Measurements from ENCODE around the gene HBE1. TPM values are rescaled to one million over a fixed set of nuclear protein-coding genes. Genes with fewer than 3 reads are reported as not detected.

Gene HBE1
- total and polyA plus RNA-seq, 8 donors = 3.5 TPM; not detected in 7

DNA sequence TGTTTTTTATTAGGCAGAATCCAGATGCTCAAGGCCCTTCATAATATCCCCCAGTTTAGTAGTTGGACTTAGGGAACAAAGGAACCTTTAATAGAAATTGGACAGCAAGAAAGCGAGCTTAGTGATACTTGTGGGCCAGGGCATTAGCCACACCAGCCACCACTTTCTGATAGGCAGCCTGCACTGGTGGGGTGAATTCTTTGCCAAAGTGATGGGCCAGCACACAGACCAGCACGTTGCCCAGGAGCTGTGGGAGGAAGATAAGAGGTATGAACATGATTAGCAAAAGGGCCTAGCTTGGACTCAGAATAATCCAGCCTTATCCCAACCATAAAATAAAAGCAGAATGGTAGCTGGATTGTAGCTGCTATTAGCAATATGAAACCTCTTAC lies 44.3 kb downstream of the HBE1 start:
- WGBS, 2 donors = 49 to 53% methylated on average over 2 of the region's 2 CpGs
- DNase-seq (no peak), FAIRE-seq (no peak), ATAC-seq (peak in 1 of 4 donors; percentile 77)
- H3K9me3 ChIP-seq = no peaks in the 10 kb centered on the region
- H3K4me1 ChIP-seq = no peaks in the 10 kb centered on the region
- TF ChIP-seq, protein P1, sequence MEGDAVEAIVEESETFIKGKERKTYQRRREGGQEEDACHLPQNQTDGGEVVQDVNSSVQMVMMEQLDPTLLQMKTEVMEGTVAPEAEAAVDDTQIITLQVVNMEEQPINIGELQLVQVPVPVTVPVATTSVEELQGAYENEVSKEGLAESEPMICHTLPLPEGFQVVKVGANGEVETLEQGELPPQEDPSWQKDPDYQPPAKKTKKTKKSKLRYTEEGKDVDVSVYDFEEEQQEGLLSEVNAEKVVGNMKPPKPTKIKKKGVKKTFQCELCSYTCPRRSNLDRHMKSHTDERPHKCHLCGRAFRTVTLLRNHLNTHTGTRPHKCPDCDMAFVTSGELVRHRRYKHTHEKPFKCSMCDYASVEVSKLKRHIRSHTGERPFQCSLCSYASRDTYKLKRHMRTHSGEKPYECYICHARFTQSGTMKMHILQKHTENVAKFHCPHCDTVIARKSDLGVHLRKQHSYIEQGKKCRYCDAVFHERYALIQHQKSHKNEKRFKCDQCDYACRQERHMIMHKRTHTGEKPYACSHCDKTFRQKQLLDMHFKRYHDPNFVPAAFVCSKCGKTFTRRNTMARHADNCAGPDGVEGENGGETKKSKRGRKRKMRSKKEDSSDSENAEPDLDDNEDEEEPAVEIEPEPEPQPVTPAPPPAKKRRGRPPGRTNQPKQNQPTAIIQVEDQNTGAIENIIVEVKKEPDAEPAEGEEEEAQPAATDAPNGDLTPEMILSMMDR (IDR thresholded peaks at IDR 0.05) = no peak
- no peaks in the 10 kb centered on the region for H3K27me3 ChIP-seq
- intact Hi-C loops (cut with DNase I) = no loop called here
- H3K4me3 ChIP-seq = no peak overlapping the region
- no peak overlapping the region for H3K27ac ChIP-seq
- H3K36me3 ChIP-seq = no peaks in the 10 kb centered on the region

DNA sequence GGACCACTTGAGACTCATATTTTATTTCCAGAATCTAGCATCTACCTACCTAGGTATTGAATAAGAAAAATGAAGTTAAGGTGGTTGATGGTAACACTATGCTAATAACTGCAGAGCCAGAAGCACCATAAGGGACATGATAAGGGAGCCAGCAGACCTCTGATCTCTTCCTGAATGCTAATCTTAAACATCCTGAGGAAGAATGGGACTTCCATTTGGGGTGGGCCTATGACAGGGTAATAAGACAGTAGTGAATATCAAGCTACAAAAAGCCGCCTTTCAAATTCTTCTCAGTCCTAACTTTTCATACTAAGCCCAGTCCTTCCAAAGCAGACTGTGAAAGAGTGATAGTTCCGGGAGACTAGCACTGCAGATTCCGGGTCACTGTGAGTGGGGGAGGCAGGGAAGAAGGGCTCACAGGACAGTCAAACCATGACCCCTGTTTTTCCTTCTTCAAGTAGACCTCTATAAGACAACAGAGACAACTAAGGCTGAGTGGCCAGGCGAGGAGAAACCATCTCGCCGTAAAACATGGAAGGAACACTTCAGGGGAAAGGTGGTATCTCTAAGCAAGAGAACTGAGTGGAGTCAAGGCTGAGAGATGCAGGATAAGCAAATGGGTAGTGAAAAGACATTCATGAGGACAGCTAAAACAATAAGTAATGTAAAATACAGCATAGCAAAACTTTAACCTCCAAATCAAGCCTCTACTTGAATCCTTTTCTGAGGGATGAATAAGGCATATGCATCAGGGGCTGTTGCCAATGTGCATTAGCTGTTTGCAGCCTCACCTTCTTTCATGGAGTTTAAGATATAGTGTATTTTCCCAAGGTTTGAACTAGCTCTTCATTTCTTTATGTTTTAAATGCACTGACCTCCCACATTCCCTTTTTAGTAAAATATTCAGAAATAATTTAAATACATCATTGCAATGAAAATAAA lies 44.9 kb downstream of the HBE1 start:
- DNase-seq (no peak), ATAC-seq (peak in 1 of 4 donors; percentile 80), FAIRE-seq (no peak)
- Histone ChIP-seq H3K27me3 (no peaks in the 10 kb centered on the region), H3K27ac (no peak overlapping the region), H3K9me3 (no peaks in the 10 kb centered on the region), H3K4me3 (no peak overlapping the region), H3K36me3 (no peaks in the 10 kb centered on the region), H3K4me1 (no peaks in the 10 kb centered on the region)
- intact Hi-C loops (cut with DNase I) = no loop called here
- TF ChIP-seq, protein P1 (IDR thresholded peaks at IDR 0.05) = no peak
- 66 to 72% methylated on average over 6 of the region's 6 CpGs for WGBS, 2 donors

DNA sequence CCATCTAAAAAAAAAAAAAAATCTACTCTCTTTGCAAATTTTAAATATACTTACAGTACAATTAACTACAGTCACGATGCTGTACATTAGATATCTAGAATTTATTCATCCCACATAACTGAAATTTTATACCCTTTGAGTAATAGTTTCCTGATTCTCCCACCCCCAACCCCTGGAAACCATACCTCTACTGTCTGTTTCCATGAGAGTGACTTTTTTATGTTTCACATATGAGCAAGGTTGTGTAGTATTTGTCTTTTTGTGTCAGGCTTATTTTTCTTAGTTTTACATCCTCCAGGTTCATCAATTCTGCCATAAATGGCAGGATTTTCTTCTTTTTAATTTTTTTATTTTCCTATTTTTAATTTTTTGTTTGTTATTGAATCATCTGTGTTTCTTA lies 46.1 kb downstream of the HBE1 start:
- Histone ChIP-seq H3K36me3 (no peaks in the 10 kb centered on the region), H3K27ac (no peak overlapping the region), H3K4me3 (no peak overlapping the region), H3K4me1 (no peaks in the 10 kb centered on the region), H3K27me3 (no peaks in the 10 kb centered on the region), H3K9me3 (no peaks in the 10 kb centered on the region)
- ATAC-seq = no peak
- TF ChIP-seq, protein P1 (IDR thresholded peaks at IDR 0.05) = no peak
- 51 to 55% methylated on average over 1 of the region's 1 CpG for WGBS, 2 donors
- intact Hi-C loops (cut with DNase I) = no loop called here
- no peak for DNase-seq
- FAIRE-seq = no peak

DNA sequence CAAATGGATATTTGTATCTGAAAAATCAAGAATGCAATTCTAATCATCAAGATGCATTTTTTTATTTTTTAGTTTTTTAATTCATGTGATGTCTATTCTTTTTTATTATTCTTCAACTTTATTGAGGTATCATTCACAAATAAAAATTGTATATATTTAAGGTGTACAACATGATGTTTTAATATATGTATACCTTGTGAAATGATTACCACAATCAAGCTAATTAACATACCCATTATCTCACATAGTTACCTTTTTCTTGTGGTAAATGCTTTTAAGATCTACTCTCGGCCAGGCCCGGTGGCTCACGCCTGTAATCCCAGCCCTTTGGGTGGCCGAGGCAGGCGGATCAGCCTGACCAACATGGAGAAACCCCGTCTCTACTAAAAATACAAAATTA lies 46.6 kb downstream of the HBE1 start:
- Histone ChIP-seq H3K27me3 (no peaks in the 10 kb centered on the region), H3K36me3 (no peaks in the 10 kb centered on the region), H3K4me1 (no peaks in the 10 kb centered on the region), H3K9me3 (no peaks in the 10 kb centered on the region), H3K4me3 (no peak overlapping the region), H3K27ac (no peak overlapping the region)
- no peak for DNase-seq
- FAIRE-seq = no peak
- 64 to 78% methylated on average over 6 of the region's 6 CpGs for WGBS, 2 donors
- no peak for ATAC-seq
- TF ChIP-seq, protein P1 (IDR thresholded peaks at IDR 0.05) = no peak
- intact Hi-C loops (cut with DNase I) = no loop called here

Other genes with a start within 250 kb of the HBE1 start
- gene OR52J3, start 223.4 kb downstream of the HBE1 start, total RNA-seq = not detected
- not detected for gene OR52J3, start 223.4 kb downstream of the HBE1 start, polyA plus RNA-seq
- gene OR52E2, start 210.3 kb downstream of the HBE1 start, total RNA-seq = not detected
- gene OR52E2, start 210.3 kb downstream of the HBE1 start, polyA plus RNA-seq = not detected
- not detected for gene OR52E1, start 200.4 kb downstream of the HBE1 start, total RNA-seq
- not detected for gene OR52E1, start 200.4 kb downstream of the HBE1 start, polyA plus RNA-seq
- not detected for gene OR52A5, start 131.6 kb downstream of the HBE1 start, total RNA-seq
- gene OR52A5, start 131.6 kb downstream of the HBE1 start, polyA plus RNA-seq = not detected
- not detected for gene OR52A1, start 115.2 kb downstream of the HBE1 start, total RNA-seq
- gene OR52A1, start 115.2 kb downstream of the HBE1 start, polyA plus RNA-seq = not detected
- not detected for gene OR51V1, start 69.3 kb downstream of the HBE1 start, total RNA-seq
- not detected for gene OR51V1, start 69.3 kb downstream of the HBE1 start, polyA plus RNA-seq
- gene HBB, start 42.9 kb downstream of the HBE1 start, total RNA-seq = 10 to 100 TPM in 3 of 6 donors, 1 to 10 TPM in 3; 2.2 to 89.0 (median 7.4) TPM
- 1 to 10 TPM; 3.9 to 4.9 TPM for gene HBB, start 42.9 kb downstream of the HBE1 start, polyA plus RNA-seq
- 1 to 10 TPM in 1 of 6 donors, not detected in 5; 1.1 TPM for gene HBD, start 35.5 kb downstream of the HBE1 start, total RNA-seq
- not detected for gene HBD, start 35.5 kb downstream of the HBE1 start, polyA plus RNA-seq
- gene HBG1, start 20.1 kb downstream of the HBE1 start, total RNA-seq = 1 to 10 TPM in 1 of 6 donors, not detected in 5; 3.3 TPM
- not detected for gene HBG1, start 20.1 kb downstream of the HBE1 start, polyA plus RNA-seq
- 10 to 100 TPM in 1 of 6 donors, not detected in 5; 10.6 TPM for gene HBG2, start 15.2 kb downstream of the HBE1 start, total RNA-seq
- gene HBG2, start 15.2 kb downstream of the HBE1 start, polyA plus RNA-seq = not detected
- gene OR51B4, start 32.0 kb upstream of the HBE1 start, total RNA-seq = not detected
- not detected for gene OR51B4, start 32.0 kb upstream of the HBE1 start, polyA plus RNA-seq
- gene OR51B2, start 54.4 kb upstream of the HBE1 start, total RNA-seq = not detected
- gene OR51B2, start 54.4 kb upstream of the HBE1 start, polyA plus RNA-seq = not detected
- under 1 TPM in 3 of 6 donors, not detected in 3; 0.14 to 0.24 (median 0.19) TPM for gene OR51B5, start 73.6 kb upstream of the HBE1 start, total RNA-seq
- under 1 TPM in 1 of 2 donors, not detected in 1; 0.05 TPM for gene OR51B5, start 73.6 kb upstream of the HBE1 start, polyA plus RNA-seq
- gene OR51B6, start 81.6 kb upstream of the HBE1 start, total RNA-seq = not detected
- not detected for gene OR51B6, start 81.6 kb upstream of the HBE1 start, polyA plus RNA-seq
- gene OR51M1, start 113.9 kb upstream of the HBE1 start, total RNA-seq = not detected
- gene OR51M1, start 113.9 kb upstream of the HBE1 start, polyA plus RNA-seq = not detected
- not detected for gene OR51Q1, start 152.2 kb upstream of the HBE1 start, total RNA-seq
- gene OR51Q1, start 152.2 kb upstream of the HBE1 start, polyA plus RNA-seq = not detected
- under 1 TPM in 1 of 6 donors, not detected in 5; 0.28 TPM for gene OR51I1, start 171.6 kb upstream of the HBE1 start, total RNA-seq
- gene OR51I1, start 171.6 kb upstream of the HBE1 start, polyA plus RNA-seq = not detected
- not detected for gene OR51I2, start 179.4 kb upstream of the HBE1 start, total RNA-seq
- gene OR51I2, start 179.4 kb upstream of the HBE1 start, polyA plus RNA-seq = not detected
- gene OR52D1, start 218.7 kb upstream of the HBE1 start, total RNA-seq = not detected
- not detected for gene OR52D1, start 218.7 kb upstream of the HBE1 start, polyA plus RNA-seq
- under 1 TPM in 3 of 6 donors, not detected in 3; 0.18 to 0.31 (median 0.22) TPM for gene UBQLN3, start 240.0 kb upstream of the HBE1 start, total RNA-seq
- not detected for gene UBQLN3, start 240.0 kb upstream of the HBE1 start, polyA plus RNA-seq
- under 1 TPM; 0.09 to 0.53 (median 0.23) TPM for gene UBQLNL, start 246.8 kb upstream of the HBE1 start, total RNA-seq
- gene UBQLNL, start 246.8 kb upstream of the HBE1 start, polyA plus RNA-seq = 1 to 10 TPM in 1 of 2 donors, under 1 TPM in 1; 0.53 to 1.0 TPM